IMR-90 (cell line): ENCODE data around the gene AS3MT. TPM values are rescaled to one million over a fixed set of nuclear protein-coding genes. Genes with fewer than 3 reads are reported as not detected.
"Not testable (repeated sequence)": the region's sequence is repeated elsewhere in the genome, so short reads cannot be mapped to it uniquely, and the experiment has no call there.

ENCODE experiments used
- ATAC-seq: fragments of 200-7000 bp; cut with Tn5 transposase; 2 replicates; pipeline ENCODE4 v1.9.1; 2020; ENCODE audit warnings: low read depth, mild to moderate bottlenecking, moderate library complexity
- BruUV-seq: library from RNA; stranded (reverse); fragments of 400-500 nt; replicated peaks from 2 replicates; lab custom pipeline; 2021; lab: Mats Ljungman, UMichigan
- CTCF ChIA-PET: fragments of 300-600 bp; formaldehyde crosslinking; extraction: SDS; loops from one replicate; lab custom pipeline; 2021; ENCODE audit warnings: antibody characterized with exemption; lab: Yijun Ruan, JAX
- POLR2A ChIA-PET: fragments of 300-600 bp; sonication (Branson Sonifier 250); formaldehyde crosslinking; loops from one replicate; lab custom pipeline; 2022; ENCODE audit warnings: antibody characterized with exemption; ENCODE audit not compliant: unreplicated experiment; lab: Charles Lee
- DNase-seq: peaks from one replicate; pipeline ENCODE4 v3.0.0; 2013
- H2AFZ ChIP-seq: replicated peaks from 2 replicates; pipeline ENCODE3; 2013; ENCODE audit warnings: low read length, mild to moderate bottlenecking; ENCODE audit not compliant: poor library complexity
- H2AK5ac ChIP-seq: 2 replicates; pipeline ENCODE4 v1.6.1; 2013; ENCODE audit warnings: low read depth, low read length, inconsistent platforms
- H2AK9ac ChIP-seq: replicated peaks from 2 replicates; pipeline ENCODE3; 2013; ENCODE audit warnings: mild to moderate bottlenecking, low read depth, low read length, moderate library complexity; ENCODE audit not compliant: poor library complexity
- H2BK120ac ChIP-seq: 2 replicates; pipeline ENCODE4 v1.6.1; 2013; ENCODE audit warnings: low read depth, low read length, inconsistent platforms
- H2BK15ac ChIP-seq: 3 replicates; pipeline ENCODE4 v1.6.1; 2013; ENCODE audit warnings: low read depth, low read length, inconsistent platforms
- H2BK20ac ChIP-seq: 2 replicates; pipeline ENCODE4 v1.6.1; 2013; ENCODE audit warnings: low read depth, mild to moderate bottlenecking, inconsistent platforms, low read length, moderate library complexity
- H2BK5ac ChIP-seq: 2 replicates; pipeline ENCODE4 v1.6.1; 2013; ENCODE audit warnings: mild to moderate bottlenecking, low read depth, low read length, inconsistent platforms; ENCODE audit not compliant: poor library complexity, severe bottlenecking
- H3K14ac ChIP-seq: replicated peaks from 2 replicates; pipeline ENCODE4 v1.6.1; 2013; ENCODE audit warnings: low read depth, low read length, inconsistent platforms
- H3K18ac ChIP-seq: 2 replicates; pipeline ENCODE4 v1.6.1; 2013; ENCODE audit warnings: low read depth, low read length, control low read depth
- H3K23ac ChIP-seq: 2 replicates; pipeline ENCODE4 v1.6.1; 2013; ENCODE audit warnings: low read depth, low read length, inconsistent platforms
- H3K27ac ChIP-seq: 2 replicates; pipeline ENCODE4 v1.5.1; 2013; ENCODE audit warnings: mild to moderate bottlenecking, control low read depth, low read length; ENCODE audit not compliant: insufficient read depth
- H3K27me3 ChIP-seq: 2 replicates; pipeline ENCODE4 v1.6.1; 2013; ENCODE audit warnings: low read length; ENCODE audit not compliant: control insufficient read depth, insufficient read depth
- H3K36me3 ChIP-seq: 2 replicates; pipeline ENCODE4 v1.6.1; 2013; ENCODE audit warnings: low read length, mixed read lengths; ENCODE audit not compliant: control insufficient read depth, insufficient read depth
- H3K4ac ChIP-seq: 2 replicates; pipeline ENCODE4 v1.6.1; 2013; ENCODE audit warnings: low read depth, low read length, inconsistent platforms
- H3K4me1 ChIP-seq: 2 replicates; pipeline ENCODE4 v1.6.1; 2013; ENCODE audit warnings: low read length, mixed read lengths; ENCODE audit not compliant: control insufficient read depth, insufficient read depth
- H3K4me2 ChIP-seq: 2 replicates; pipeline ENCODE4 v1.6.1; 2013; ENCODE audit warnings: low read depth, mild to moderate bottlenecking, control low read depth, low read length, moderate library complexity
- H3K4me3 ChIP-seq: 2 replicates; pipeline ENCODE4 v1.5.1; 2013; ENCODE audit warnings: low read depth, mild to moderate bottlenecking, control low read depth, low read length, moderate library complexity; ENCODE audit not compliant: insufficient read depth
- H3K56ac ChIP-seq: 2 replicates; pipeline ENCODE4 v1.6.1; 2013; ENCODE audit warnings: low read length, inconsistent platforms; ENCODE audit not compliant: insufficient read depth; ENCODE audit errors: extremely low read depth
- H3K79me1 ChIP-seq, 2 experiments: 2 replicates each; pipeline ENCODE4 v1.6.1; 2013; ENCODE audit warnings: low read length in 2 of 2, inconsistent platforms in 1 of 2, low read depth in 1 of 2
- H3K9ac ChIP-seq: 2 replicates; pipeline ENCODE4 v1.6.1; 2013; ENCODE audit warnings: low read depth, low read length, control low read depth
- H3K9me1 ChIP-seq: 2 replicates; pipeline ENCODE4 v1.6.1; 2013; ENCODE audit warnings: low read length, inconsistent platforms; ENCODE audit not compliant: insufficient read depth
- H3K9me3 ChIP-seq: 2 replicates; pipeline ENCODE4 v1.6.1; 2013; ENCODE audit warnings: low read length; ENCODE audit not compliant: control insufficient read depth, insufficient read depth
- H4K20me1 ChIP-seq: 2 replicates; pipeline ENCODE4 v1.6.1; 2013; ENCODE audit warnings: low read length, inconsistent platforms; ENCODE audit not compliant: insufficient read depth
- H4K5ac ChIP-seq: 2 replicates; pipeline ENCODE4 v1.6.1; 2013; ENCODE audit warnings: mild to moderate bottlenecking, low read depth, low read length, control low read depth
- H4K8ac ChIP-seq, 2 experiments: 2 replicates each; pipeline ENCODE4 v1.6.1; 2013; ENCODE audit warnings: low read depth in 2 of 2, low read length in 2 of 2, control low read depth in 1 of 2, inconsistent platforms in 1 of 2
- H4K91ac ChIP-seq: 2 replicates; pipeline ENCODE4 v1.6.1; 2013; ENCODE audit warnings: low read depth, low read length, inconsistent platforms; ENCODE audit not compliant: insufficient read depth
- WGBS, 2 experiments: methylation state at CpG; one replicate each; pipeline versions ENCODE4 v1.1.5 to v1.1.7; 2013; ENCODE audit warnings: missing lambda C conversion rate in 2 of 2; ENCODE audit not compliant: insufficient read length in 1 of 2; ENCODE audit errors: extremely low coverage in 2 of 2; 5-methylcytosine and 5-hydroxymethylcytosine counted together
- dilution Hi-C: fragments of 300-500 bp; cut with HindIII; formaldehyde crosslinking; loops from one replicate; pipeline ENCODE4 v1.14.3; 2018; ENCODE audit warnings: low sequenced_read_pairs; ENCODE audit not compliant: unreplicated experiment
- in situ Hi-C: fragments of 300-500 bp; cut with MboI; formaldehyde crosslinking; loops from 3 replicates; pipeline ENCODE4 v1.14.3; 2019; ENCODE audit warnings: low sequenced_read_pairs, inconsistent platforms, mixed read lengths
- intact Hi-C: fragments of 100-400 bp; cut with micrococcal nuclease; formaldehyde crosslinking; loops from 2 replicates; pipeline ENCODE4 v1.10.0; 2022
- polyA plus RNA-seq, 3 experiments: library from polyadenylated mRNA; depleted of rRNA; stranded (reverse); fragments of >200 nt; gene quantifications; 2 replicates each; pipeline ENCODE4 v1.2.3, GENCODE V29; 2012; ENCODE audit warnings: low replicate concordance in 1 of 3
- total RNA-seq: library from RNA; depleted of rRNA; stranded (reverse); fragments of >200 nt; gene quantifications from 2 replicates; pipeline ENCODE4 v1.2.3, GENCODE V29; 2012

The AS3MT gene
- total and polyA plus RNA-seq, 2 of the 4 experiments (the other 2 are of a cell fraction): 2.7 to 3.6 TPM

- H3K36me3 ChIP-seq, DNase-seq, H3K27ac ChIP-seq, H2AK5ac ChIP-seq, H2BK15ac ChIP-seq, intact Hi-C loops, H3K4ac ChIP-seq, in situ Hi-C loops, H4K20me1 ChIP-seq, H2BK5ac ChIP-seq, CTCF ChIA-PET, H4K91ac ChIP-seq, H3K79me1 ChIP-seq, ATAC-seq, H2BK20ac ChIP-seq, H3K27me3 ChIP-seq, H3K9me3 ChIP-seq, H3K56ac ChIP-seq, H2AK9ac ChIP-seq, H2AFZ ChIP-seq, H3K9ac ChIP-seq, H4K8ac ChIP-seq, H3K14ac ChIP-seq, BruUV-seq, H3K4me2 ChIP-seq, H2BK120ac ChIP-seq, H4K5ac ChIP-seq, H3K18ac ChIP-seq, dilution Hi-C loops, H3K4me3 ChIP-seq, H3K23ac ChIP-seq, POLR2A ChIA-PET: not testable (repeated sequence)
- WGBS, 2 experiments: no CpG with 5 or more reads among the region's 5 CpGs
- peaks cover 14% of the 10 kb centered on the region for H3K4me1 ChIP-seq
- peaks cover 12% of the 10 kb centered on the region for H3K9me1 ChIP-seq
Measured at GRCh38 chr10:102820008-102820407, 49.3 kb upstream of the AS3MT start.
